ENCODE data around the gene MYO16.

The MYO16 gene

GRCh38 chr13:108944760-108945159 is 315.3 kb downstream of the MYO16 start:
- FAIRE-seq = no peak

- FAIRE-seq = no peak
Measured at GRCh38 chr13:108947551-108948030, 318.2 kb downstream of the MYO16 start.

DNA sequence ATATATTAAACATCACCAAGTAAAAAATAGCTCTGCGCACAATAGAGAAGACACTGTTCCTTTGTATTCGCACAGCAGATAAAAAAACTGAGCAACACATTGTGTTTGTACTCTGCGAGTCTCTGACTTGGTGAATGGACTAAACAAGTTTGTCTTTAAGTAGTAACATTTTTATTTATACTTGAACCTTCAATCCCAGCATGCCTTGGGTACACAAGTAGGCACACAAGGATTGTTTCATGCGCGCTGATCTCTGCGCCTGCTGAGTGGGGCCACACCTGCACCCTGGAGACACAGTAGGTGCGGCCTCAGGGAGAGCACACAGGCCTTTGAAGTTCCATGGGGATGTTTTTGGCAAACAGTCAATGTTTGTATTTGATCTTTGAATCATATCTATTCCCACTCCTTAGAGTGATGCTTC is 318.9 kb downstream of the MYO16 start:
- FAIRE-seq = no peak

DNA sequence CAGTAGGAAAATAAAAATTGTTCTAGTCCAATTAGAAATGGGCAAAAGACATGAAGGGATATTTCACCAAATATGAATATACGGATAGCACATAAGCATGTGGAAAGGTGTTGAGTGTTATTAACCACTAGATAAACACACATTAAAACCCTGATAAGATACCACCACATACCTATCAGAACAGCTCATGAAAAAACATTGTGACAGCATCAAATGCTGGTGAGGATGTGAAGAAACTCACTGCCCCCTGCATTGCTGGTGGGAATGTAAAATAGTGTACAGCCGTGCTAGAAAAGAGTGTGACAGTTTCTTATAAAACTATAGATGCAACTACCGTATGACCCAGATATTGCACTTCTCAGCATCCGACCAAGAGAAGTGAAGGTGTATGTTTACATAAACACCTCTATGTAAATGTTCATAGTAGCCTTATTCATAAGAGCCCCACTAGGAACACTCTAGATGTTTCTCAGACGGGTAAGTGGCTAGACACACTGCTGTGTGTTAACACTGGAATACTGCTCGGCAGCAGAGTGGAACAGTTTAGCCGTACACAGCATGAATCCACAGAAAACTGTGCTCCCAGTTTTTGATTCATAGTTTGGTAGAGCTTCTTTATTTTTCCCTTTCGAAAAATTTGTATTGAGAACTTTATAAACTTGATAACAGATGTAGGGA is 321.1 kb downstream of the MYO16 start:
- FAIRE-seq = no peak

GRCh38 chr13:108955741-108956140 is 326.3 kb downstream of the MYO16 start:
- no peak for FAIRE-seq

DNA sequence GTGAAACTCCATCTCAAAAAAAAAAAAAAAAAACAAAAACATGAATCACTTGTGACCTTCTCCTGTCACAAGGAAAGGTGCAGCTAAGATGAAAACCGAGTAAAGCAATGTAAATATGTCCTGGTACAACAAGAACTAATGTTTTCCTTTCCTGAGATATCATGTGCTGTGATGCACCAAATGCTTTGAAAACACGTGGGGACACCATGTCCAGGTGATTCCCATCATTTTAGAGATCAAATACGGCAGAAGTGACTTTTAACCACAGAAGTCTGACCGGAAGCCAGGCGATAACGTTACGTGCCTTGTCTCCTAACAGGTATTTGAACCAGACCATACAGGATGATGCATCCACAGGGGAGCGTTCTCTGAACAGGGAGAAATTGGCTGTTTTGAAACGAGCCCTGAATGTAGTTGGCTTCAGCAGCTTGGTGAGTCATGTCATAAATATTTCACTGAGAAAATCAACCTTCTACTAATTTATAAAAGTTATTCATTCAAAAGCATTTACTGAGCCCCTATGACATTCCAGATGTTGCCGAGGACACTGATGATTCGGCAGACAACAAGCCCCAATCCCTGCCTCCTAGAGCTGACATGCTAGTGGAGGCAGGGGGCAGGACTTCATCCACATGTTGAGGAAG is 328.1 kb downstream of the MYO16 start:
- FAIRE-seq = no peak

DNA sequence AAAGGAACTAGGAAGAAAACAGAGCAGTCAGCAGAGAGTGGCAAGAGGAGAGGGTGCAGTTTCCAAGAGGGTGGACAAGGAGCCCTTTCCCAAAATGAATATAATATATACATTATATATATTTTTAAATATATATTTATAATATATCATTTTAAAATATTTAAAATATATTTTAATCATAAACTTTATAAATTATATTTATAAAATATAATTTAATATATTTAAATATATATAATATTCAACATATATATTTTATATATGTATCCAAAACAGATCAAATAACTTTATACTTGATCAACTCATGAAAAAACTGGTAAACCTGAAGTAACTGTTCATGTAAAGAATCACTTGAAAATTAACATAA is 328.6 kb downstream of the MYO16 start:
- peak; percentile 72 for FAIRE-seq

GRCh38 chr13:108959234-108959633 is 329.8 kb downstream of the MYO16 start:
- FAIRE-seq = no peak

DNA sequence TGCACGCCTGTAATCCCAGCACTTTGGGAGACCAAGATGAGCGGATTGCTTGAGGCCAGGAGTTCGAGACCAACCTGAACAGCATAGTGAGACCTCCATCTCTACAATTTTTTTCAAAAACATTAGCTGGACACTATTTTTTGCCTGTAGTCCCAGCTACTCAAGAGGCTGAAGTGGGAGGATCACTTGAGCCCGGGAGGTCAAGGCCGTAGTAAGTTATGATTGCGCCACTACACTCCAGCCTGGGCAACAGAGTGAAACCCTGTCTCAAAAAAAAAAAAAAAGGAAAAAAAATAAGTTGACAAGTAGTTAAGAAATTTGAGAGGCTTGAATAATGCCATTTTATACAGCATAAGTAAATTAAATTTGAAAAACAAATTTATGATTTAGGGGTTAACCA is 330.6 kb downstream of the MYO16 start:
- FAIRE-seq = no peak

DNA sequence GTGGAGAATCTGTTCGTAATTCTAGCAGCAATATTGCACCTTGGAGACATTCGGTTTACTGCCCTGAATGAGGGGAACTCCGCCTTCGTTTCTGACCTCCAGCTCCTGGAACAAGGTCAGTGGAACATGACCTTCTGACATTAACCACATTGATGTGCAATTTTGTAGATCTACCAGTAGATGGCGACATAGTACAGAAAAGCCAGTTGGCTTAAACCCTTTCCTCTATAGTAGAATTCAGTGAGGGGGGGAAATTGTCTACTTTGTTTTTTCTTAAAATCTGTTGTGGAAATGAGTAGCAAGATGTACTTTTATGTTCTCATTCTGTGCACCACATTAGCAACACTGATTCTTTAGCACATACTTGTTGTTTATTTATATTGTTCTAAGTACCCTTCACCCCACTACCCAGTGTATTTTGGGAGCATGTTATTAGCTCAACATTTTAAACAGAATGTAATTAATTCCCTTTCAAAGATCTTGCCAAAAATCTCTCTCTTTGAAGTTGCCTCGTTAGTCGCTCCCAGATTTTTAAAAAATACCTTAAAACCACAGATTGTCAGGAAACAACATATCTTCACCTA is 332.2 kb downstream of the MYO16 start:
- FAIRE-seq = no peak

GRCh38 chr13:108962654-108963053 is 333.2 kb downstream of the MYO16 start:
- FAIRE-seq = no peak

- FAIRE-seq = no peak
Measured at GRCh38 chr13:108963276-108963810, 333.9 kb downstream of the MYO16 start.

- no peak for FAIRE-seq
Measured at GRCh38 chr13:108963846-108964600, 334.6 kb downstream of the MYO16 start.

DNA sequence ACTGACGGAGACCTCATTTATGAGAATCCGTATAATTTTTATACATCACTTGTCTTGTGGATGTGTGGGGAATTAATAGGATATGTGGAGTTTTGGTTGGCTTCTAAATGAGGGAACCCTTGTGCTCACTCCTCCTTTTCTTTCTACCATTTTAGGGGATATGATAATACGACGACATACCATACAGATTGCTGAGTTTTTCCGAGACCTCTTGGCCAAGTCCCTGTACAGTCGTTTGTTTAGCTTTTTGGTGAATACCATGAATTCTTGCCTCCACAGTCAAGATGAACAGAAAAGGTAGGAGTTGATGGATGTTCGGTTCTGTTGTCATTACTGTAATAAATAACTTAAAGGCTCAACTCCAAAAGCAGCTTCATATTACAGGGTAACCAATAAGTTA is 335.2 kb downstream of the MYO16 start:
- FAIRE-seq = no peak

- no peak for FAIRE-seq
Measured at GRCh38 chr13:108967371-108967770, 338.0 kb downstream of the MYO16 start.

GRCh38 chr13:108968566-108968965 is 339.2 kb downstream of the MYO16 start:
- no peak for FAIRE-seq

- FAIRE-seq = no peak
Measured at GRCh38 chr13:108974686-108975085, 345.3 kb downstream of the MYO16 start.

DNA sequence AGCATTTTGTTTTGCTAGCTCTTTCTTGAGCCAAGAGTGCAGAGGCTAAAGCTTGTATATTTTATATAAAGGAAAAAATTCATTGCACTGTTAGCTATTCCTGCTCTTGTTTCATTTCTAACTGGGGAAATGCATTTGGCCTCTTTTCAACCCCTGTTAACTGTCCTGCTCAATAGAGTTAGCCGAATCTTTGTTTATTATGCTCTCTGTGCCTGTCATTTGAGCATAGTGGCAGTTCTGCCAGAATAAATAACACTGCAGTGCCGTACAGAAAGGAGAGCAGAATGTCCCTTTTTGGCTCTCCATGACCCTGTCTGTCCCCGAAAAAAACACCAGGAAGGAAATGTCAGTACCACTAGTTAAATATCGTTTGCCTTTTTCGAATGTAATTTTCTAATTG is 350.8 kb downstream of the MYO16 start:
- FAIRE-seq = no peak

DNA sequence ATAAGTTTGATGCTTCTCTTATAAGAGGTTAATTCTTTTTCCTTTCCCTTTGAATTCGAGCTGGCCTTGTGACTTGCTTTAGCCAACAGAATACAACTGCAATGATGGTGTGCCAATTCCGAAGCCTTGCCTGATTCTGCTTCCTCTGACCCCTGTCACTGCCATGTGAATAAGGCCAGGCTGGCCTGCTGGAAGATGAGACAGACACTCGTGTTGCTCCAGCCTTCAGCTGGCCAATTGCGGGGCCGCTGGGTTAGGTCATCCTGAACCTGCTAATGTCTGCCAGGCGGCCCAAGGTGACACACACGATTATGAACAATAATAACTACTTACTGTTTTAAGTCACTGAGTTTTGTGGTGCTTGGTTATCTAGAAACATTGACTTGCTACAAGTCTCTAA is 352.0 kb downstream of the MYO16 start:
- no peak for FAIRE-seq

DNA sequence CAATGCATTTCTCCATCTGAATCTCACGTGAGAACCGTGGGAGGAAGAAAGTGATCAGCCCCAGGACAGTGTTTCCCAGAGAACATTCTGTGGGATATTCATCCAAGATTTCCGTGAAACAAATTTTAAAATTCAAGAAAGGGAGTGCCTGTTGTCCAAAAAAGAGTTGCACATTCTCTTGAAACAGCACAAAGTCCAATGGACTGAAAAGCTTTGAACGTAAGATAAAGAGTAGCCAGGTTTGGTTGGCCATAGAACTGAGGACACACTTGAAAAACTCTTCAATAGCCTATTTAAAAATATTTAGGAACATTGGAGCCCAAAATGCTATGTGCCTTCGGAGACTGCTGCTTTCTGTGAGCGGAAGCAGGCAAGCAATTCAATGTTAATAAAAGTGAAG is 353.9 kb downstream of the MYO16 start:
- FAIRE-seq = no peak

- no peak for FAIRE-seq
Measured at GRCh38 chr13:108984251-108984920, 355.0 kb downstream of the MYO16 start.

DNA sequence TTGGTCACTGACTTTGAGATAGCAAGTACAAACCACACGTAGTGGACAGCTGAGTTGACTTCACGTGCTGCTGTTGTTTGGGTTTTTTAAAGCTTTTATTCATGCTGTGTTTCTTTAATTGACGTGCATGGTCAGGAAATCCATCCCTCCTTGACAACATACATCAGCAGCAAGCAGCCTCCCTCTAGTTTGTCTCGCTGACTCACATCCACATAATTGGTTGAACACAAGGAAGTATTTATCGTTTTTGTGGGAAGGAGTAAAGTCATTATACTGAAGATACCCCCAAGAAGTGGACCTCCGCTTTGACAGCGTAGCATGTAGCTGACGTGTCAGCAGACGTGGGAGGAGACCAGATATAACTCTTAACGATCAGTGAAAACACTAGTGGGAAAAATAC is 355.8 kb downstream of the MYO16 start:
- no peak for FAIRE-seq

GRCh38 chr13:108987517-108987916 is 358.1 kb downstream of the MYO16 start:
- FAIRE-seq = no peak
